ENCODE measurements around the gene GRSF1.

DNA sequence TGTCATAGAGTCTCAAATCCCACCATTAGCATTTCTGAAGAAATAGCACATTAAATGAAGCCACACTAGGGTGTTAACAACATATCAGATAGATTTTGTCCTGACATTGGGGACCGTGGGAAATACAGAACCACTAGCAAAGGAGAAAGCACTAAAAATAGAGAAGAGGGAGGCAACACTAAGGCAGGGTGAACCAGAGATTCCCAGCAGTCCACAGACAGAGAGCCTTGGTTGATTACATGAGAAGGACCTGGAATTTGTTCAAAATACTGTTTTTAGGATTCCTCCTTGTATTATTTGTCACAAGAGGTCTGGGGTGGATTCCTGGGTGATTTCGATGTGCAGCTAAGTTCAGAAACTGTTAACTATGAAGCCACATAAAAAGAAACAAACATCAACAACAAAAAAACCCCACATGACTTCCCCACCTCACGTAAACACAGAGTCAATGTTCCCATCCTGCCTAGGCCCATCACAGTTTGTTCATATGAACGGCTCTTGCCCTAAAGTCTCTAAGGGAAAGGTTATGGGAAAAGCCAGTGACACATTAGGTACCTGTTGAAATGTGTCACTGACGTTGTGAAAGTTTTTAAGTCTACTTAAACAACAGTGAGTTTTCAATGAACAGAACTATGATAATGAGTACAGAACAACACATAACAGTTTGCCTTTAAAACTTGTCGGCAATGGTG is 23.6 kb upstream of the GRSF1 start:
- TF ChIP-seq, protein P1, sequence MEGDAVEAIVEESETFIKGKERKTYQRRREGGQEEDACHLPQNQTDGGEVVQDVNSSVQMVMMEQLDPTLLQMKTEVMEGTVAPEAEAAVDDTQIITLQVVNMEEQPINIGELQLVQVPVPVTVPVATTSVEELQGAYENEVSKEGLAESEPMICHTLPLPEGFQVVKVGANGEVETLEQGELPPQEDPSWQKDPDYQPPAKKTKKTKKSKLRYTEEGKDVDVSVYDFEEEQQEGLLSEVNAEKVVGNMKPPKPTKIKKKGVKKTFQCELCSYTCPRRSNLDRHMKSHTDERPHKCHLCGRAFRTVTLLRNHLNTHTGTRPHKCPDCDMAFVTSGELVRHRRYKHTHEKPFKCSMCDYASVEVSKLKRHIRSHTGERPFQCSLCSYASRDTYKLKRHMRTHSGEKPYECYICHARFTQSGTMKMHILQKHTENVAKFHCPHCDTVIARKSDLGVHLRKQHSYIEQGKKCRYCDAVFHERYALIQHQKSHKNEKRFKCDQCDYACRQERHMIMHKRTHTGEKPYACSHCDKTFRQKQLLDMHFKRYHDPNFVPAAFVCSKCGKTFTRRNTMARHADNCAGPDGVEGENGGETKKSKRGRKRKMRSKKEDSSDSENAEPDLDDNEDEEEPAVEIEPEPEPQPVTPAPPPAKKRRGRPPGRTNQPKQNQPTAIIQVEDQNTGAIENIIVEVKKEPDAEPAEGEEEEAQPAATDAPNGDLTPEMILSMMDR (conservative IDR thresholded peaks at IDR 0.05) = no peak
- TF ChIP-seq ZFX (IDR thresholded peaks at IDR 0.05) = no peak
